ENCODE results near the gene RAD54L.

- TF ChIP-seq CTCF (IDR thresholded peaks at IDR 0.05) (no peak), POLR2A (IDR thresholded peaks at IDR 0.05) (no peak)
Measured at GRCh38 chr1:46220808-46221207, 26.8 kb upstream of the RAD54L start.
